Measurements from ENCODE around the gene PDZRN4.
"Not testable (repeated sequence)": the region's sequence is repeated elsewhere in the genome, so short reads cannot be mapped to it uniquely, and the experiment has no call there.

Gene PDZRN4

GRCh38 chr12:41254004-41254914 lies 66.1 kb downstream of the PDZRN4 start:
- no peak for TF ChIP-seq CTCF (IDR thresholded peaks at IDR 0.05; ENCODE audit: borderline replicate concordance, insufficient read depth, low read depth, low read length)
- H3K4me3 ChIP-seq (ENCODE audit: low read depth, low read length): no peak overlapping the region

GRCh38 chr12:41263196-41263595 lies 75.1 kb downstream of the PDZRN4 start:
- not testable (repeated sequence) for H3K4me3 ChIP-seq (ENCODE audit: low read depth, low read length)

GRCh38 chr12:41264281-41264680 lies 76.2 kb downstream of the PDZRN4 start:
- H3K4me3 ChIP-seq (ENCODE audit: low read depth, low read length): no peak overlapping the region
- TF ChIP-seq CTCF (IDR thresholded peaks at IDR 0.05; ENCODE audit: borderline replicate concordance, insufficient read depth, low read depth, low read length): no peak

- H3K4me3 ChIP-seq (ENCODE audit: low read depth, low read length): no peak overlapping the region
- no peak for TF ChIP-seq CTCF (IDR thresholded peaks at IDR 0.05; ENCODE audit: borderline replicate concordance, insufficient read depth, low read depth, low read length)
Observed at GRCh38 chr12:41269056-41269455, 80.9 kb downstream of the PDZRN4 start.

- TF ChIP-seq CTCF (IDR thresholded peaks at IDR 0.05; ENCODE audit: borderline replicate concordance, insufficient read depth, low read depth, low read length): no peak
- no peak overlapping the region for H3K4me3 ChIP-seq (ENCODE audit: low read depth, low read length)
Observed at GRCh38 chr12:41271489-41271888, 83.4 kb downstream of the PDZRN4 start.

GRCh38 chr12:41274643-41275042 lies 86.5 kb downstream of the PDZRN4 start:
- no peak overlapping the region for H3K4me3 ChIP-seq (ENCODE audit: low read depth, low read length)
- no peak for TF ChIP-seq CTCF (IDR thresholded peaks at IDR 0.05; ENCODE audit: borderline replicate concordance, insufficient read depth, low read depth, low read length)

GRCh38 chr12:41277100-41277945 lies 89.2 kb downstream of the PDZRN4 start:
- H3K4me3 ChIP-seq (ENCODE audit: low read depth, low read length): no peak overlapping the region
- TF ChIP-seq CTCF (IDR thresholded peaks at IDR 0.05; ENCODE audit: borderline replicate concordance, insufficient read depth, low read depth, low read length): peak; percentile 34; the same call in 1 of the 2 replicates

Measured in GM12875 (cell line).